GM19240 (cell line): ENCODE data around the gene FTO.

ENCODE experiments used
- DNase-seq: peaks from one replicate; pipeline ENCODE4 v3.0.0; 2011; ENCODE audit warnings: low spot score; ENCODE audit not compliant: insufficient read length

The FTO gene

DNA sequence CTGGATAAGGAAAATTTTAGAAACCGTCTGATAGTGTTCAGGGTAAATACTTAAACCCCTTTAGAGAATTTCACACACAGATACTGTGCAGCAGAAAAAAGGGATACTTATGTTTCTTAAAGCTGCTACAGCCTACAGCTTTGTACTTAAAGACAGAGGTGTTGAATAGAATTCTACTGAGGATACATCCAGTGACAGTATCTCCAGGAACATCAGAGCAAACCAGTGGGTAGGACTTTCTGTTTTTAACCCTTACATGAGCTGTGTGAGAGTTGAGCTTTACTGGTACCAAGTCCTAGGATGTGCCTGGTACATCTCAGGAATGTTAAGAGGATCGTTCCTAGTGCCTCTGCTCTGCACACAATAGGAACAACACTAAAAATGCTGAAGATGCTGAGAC is 191.5 kb downstream of the FTO start:
- DNase-seq = no peak

- DNase-seq = no peak
These were observed 191.9 kb downstream of the FTO start for GRCh38 chr16:53895851-53896250.

- DNase-seq = no peak
These were observed 192.8 kb downstream of the FTO start for GRCh38 chr16:53896722-53897121.

GRCh38 chr16:53898993-53899392 is 195.0 kb downstream of the FTO start:
- DNase-seq = no peak

GRCh38 chr16:53899431-53899830 is 195.5 kb downstream of the FTO start:
- DNase-seq = no peak

DNA sequence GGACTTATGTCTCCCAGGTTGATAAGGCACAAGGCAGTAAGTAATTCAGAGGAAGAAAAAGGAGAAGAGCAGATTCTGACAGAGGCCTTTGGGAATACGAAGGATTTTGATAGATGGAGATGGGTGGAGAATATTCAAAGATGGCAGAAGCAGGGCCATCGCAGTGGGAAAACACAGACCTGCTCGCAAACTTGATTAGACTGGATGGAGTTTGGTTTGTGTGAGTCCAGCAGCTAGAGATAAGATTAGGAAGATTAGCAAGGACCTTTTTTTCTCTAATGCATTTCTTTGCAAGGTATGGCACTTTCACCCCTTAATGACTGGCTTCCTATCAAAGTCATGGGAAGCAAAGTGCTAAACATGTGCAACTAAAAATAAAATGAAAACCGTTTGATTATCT is 196.7 kb downstream of the FTO start:
- no peak for DNase-seq

- no peak for DNase-seq
These were observed 197.5 kb downstream of the FTO start for GRCh38 chr16:53901408-53901807.

- DNase-seq = no peak
These were observed 200.6 kb downstream of the FTO start for GRCh38 chr16:53904533-53904932.

DNA sequence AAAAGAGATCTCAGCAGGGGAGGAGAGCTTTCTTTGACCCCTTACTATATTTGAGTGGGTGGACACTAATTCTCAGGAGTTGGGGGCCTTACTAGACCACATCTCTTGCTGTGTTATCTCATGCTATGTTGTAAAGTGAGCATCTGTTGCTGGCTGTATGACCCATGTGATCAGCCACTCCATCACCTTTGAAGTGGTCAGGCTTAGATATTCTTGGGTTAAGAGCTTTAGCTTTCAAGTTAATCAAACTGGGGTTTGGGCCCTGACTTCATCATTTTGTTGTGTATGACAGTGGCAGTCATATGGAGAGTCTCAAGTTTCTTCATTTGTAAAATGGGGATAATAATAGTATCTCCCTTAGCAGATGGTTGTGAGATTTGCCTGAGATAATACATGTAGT is 201.1 kb downstream of the FTO start:
- DNase-seq = no peak

DNA sequence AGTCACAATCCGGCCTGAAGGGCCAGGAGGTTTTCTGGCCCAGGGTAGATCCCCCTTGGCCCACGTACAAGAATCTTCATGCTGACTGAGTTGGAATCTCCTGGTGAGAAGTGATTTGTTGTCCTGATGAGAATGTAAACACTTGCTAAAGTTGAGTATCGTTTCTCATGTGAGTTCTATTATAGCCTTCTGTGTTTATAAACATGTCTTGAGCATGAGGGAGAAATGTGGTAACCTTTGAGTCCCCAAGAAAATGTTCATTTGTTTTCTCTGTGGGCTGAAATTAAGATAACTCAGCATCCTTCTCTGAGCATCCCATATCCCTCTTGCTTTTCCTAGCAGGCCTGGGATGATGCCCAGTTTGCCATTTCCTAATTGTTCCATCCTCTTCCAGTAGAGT is 204.8 kb downstream of the FTO start:
- DNase-seq = no peak

GRCh38 chr16:53910990-53911389 is 207.0 kb downstream of the FTO start:
- no peak for DNase-seq

- no peak for DNase-seq
These were observed 207.6 kb downstream of the FTO start for GRCh38 chr16:53911513-53911912.

GRCh38 chr16:53912155-53912554 is 208.2 kb downstream of the FTO start:
- DNase-seq = no peak

- no peak for DNase-seq
These were observed 209.3 kb downstream of the FTO start for GRCh38 chr16:53913099-53913870.

- DNase-seq = no peak
These were observed 210.0 kb downstream of the FTO start for GRCh38 chr16:53913920-53914319.

DNA sequence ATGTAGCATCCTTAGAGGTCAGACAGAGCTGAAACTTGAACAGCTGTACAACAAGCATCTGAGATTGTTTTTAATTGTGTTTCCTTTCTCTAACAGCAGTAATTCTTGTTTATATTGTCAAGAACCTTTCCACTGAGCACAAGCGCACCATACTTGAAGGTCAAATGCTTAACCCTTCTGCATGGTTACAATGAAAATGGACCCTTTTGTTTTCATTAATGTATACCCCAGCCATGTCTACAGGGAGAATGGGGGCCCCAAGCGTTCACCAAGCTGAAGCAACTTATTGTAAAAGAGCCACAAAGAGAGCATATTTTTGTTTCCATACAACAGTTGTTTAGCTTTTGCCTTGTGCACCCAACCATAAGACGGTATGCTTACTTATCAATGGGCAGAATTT is 210.8 kb downstream of the FTO start:
- DNase-seq = no peak

- no peak for DNase-seq
These were observed 211.7 kb downstream of the FTO start for GRCh38 chr16:53915452-53916160.

DNA sequence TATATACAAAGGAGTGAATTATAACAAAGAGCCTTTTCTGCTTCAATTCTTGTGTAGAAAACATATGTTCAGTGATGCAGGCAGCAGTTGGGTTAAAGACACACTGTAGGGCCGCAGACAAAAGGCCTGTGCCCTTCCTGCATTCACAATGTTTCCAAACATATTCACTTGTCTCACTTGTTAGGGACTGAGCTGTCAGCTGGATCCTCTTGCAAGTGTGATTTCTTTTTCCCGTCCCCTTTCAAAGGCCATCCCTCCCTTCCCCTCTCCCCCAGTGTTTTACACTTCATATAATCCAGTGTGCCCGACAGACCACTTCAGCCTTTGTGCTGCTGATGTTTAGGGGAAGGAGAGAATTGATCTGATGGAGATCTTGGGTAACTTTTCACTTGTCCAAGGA is 217.0 kb downstream of the FTO start:
- no peak for DNase-seq

DNA sequence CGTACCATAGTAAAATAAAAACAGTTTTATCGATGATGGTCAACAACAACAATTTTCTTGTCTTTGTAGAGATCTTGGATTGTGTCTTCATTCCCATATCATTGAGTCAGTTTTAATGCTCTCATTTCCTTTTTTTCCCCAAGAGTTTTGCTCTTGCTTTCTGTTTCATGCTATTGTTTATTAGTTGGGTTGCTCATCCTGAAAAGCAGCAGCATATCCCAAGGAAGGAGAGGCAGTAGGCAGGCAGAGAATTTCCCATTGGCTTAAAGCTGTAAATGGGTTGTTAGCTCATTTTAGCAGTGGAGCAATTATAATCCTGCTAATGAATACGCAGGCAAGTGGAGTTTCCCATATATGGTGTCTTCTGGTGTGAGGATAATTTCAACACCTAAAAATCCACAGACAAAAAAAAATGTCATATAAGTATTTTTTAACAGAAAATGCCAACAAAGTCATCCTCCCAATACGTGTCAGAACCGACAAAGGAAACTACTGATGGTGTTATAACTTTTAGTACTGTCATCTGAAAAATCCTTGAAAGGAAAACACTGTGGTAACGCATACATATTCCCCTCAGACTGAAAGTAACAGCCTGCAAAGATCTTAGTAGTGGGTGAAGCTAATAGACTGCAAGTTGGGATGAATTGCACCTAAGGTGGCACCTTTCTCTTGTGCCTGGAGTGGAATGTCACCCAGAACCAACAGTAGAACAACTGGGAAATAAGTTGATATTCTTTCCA is 218.3 kb downstream of the FTO start:
- DNase-seq = no peak

DNA sequence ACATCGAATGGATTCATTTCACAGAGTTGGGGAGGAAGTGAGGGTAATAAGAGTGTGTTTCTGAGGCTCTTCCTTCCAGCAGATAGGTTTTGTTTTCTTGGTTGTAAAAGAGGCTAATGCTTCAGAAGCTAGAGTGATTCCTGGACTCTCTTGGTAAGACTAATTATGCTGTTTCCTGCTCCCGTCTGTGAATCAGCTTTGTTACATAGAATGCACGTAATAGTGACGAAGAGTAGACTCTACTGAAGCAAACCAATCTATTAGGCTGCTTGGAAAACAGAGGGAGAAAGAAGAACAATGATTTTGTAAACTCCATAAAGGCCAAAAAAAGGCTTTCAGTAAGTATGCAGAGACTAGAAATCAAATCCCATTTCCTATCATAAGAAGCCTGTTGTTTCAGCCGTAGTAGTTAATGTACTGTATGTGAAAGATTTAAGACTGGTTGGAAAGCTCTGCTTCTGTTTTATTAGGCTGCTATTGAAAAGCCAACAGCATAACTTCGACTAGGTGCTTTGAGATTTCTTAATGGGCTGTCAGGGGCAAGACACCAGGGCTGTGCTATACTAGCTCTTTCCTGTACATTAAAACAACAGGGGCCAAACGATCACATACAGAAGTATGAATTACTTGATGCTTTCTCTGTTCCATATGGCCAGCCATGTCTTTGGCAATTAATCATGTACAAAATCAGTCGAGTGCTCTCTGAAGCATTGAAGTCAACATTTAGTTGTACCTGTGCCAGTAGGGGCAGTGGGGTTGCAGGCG is 219.0 kb downstream of the FTO start:
- no peak for DNase-seq

DNA sequence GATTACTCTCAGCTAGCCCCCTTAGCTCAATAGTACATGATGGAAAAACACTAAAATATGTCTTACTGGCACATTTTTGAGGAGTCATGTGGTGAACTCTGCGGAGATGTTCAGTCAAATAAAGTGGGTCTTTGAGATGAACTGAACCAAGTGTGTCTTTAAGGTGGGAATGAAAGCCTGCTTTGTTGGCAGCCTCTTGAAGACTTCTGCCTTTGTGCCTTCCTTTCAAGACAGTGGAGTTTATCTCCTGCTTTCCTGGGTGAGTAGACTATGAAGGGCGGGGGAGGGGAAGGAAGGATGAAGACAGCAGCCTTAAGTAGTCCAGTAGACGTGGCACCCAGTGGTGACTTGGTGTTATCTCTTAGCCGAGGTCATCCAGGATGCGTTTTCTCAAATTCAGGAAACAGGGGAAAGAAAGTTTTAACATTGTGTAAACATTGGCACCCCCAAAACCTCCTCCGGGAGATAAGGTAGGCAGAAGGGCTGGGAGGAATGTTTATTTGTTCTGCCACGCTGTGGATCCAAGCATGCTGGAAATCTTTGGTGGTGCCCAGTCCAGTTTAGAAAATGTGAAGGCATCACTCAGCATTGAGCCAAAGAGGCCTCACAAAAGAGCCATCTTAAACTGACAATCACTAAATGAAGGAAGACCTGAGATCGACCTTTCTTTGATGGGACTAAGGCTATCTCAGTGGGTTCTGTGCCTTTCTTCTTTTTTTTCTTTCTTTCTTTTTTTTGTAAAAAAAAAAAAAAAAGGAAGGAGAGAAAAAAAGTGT is 220.6 kb downstream of the FTO start:
- DNase-seq = no peak
